Stimulated activated CD8-positive, alpha-beta memory T cell treated with anti-CD3 and anti-CD28 coated beads, Interleukin-15, amount 100 ng/mL, for 4 hours (primary cell): Measurements from ENCODE around the gene MSX1.

ENCODE experiments used
- DNase-seq, 2 donors: peaks; one replicate each; pipeline ENCODE4 v3.0.0-alpha.2; 2020; ENCODE audit warnings: low read depth in 2 of 2

MSX1 gene

DNA sequence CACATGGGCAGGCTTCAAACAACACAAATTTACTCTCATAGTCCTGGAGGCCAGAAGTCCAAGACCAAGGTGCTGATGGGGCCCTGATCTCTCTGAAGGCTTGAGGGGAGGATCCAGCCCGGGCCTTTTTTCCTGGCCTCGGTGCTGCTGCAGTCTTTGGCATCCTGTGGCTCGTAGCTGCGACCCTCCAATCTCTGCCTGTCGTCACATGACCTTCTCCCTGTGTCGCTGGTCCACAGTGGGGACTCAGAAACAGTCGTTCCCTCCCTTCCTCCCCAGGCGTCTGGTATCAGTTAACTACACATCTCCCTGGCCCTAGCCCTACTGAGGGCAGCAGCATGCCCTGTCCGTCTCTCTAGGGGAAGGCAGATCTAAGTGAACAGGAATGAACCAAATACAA, 19.1 kb upstream of the MSX1 start:
- no peak for DNase-seq

DNA sequence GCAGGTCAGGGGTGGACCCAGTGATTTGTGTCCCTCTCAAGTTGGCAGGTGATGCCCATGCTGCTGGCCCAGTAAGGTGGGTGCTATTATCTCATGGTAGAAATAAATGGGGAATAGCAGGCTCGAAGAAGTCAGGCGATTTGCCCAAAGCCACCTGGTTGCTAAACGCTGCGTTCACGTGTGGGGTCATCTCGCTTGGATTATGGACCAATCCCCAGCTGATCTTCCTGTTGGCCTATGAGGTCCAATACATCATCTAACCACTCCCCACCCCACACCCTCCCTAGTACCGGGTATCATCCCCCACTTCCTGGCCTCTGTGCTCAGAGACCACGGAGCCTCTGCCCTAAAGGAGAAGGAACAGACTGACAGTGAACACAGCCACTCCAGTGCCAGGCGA, 18.3 kb upstream of the MSX1 start:
- DNase-seq = no peak

DNA sequence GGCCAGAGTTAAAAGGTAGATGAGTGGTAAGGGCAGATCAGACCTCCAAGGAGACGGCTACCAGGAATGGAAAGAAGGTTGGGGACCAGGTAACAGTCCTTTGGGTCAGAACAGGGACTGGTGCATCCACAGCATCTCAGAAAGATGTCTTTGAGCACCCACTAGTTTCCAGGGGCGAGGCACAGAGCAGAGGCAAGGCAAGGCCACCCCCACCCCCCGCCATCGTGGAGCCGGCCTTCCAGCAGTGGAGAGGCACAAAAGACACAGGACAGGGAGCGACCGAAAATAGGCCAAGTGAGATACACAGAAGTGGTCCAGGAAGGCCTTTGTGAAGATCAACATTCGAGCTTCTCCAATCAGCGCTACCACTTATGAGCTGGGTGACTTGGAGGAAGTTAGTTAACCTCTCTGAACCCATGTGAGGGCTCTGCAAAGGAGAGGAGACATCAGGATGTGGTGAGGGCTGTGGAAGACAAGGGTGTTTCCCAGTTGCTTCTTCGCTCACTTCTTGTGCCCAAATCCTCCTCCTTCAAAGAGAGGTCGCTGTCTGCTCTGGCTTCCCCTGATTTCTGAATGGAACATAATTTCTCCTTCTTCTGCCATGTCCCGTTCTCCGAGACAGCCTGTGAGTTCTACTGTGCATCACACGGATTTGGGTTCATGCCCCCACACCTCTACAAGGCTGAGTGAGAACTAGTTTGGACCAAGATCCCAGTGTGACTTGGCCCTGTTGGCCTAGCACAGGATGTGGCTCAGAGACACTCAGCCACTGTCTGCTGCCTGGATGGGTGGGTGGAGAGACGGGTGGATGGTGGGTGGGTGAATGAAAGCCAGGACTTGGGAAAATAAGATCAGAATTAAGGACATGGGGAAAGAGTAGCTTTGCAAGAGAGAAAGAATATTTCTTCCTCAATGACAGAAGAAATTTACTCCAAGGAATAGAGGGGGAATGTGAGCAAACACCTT, 16.7 kb upstream of the MSX1 start:
- no peak for DNase-seq

DNA sequence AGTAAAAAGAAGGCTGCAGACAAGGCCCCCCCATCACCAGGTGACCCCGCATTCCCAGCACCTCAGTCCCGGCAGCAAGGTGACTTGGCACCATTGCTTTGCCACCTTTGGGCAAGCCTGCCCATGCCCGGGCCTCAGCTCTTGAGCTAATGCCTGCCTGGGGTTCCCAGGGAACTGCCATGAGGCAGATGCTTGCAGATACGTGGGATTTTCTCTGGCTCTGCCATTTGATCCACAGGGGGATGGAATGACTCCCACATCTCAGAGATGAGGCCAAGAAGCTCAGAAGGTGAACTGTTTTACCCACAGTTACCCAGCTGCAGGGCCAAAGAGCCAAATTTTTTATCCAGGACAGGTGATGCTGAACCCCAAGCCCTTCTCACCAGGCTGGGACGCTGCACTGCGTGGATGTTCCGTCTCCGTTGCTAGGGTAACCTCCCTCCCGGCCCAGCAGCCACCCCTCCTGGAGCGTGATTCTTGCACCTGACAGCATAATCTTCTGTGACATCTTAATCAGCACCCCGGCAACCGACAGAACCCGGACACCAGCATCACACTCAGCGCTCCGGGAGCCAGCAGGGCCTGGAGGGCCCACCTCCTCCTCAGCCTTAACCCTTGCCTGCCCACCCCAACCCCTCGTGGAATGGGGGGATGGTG, 15.7 kb upstream of the MSX1 start:
- DNase-seq = no peak

DNA sequence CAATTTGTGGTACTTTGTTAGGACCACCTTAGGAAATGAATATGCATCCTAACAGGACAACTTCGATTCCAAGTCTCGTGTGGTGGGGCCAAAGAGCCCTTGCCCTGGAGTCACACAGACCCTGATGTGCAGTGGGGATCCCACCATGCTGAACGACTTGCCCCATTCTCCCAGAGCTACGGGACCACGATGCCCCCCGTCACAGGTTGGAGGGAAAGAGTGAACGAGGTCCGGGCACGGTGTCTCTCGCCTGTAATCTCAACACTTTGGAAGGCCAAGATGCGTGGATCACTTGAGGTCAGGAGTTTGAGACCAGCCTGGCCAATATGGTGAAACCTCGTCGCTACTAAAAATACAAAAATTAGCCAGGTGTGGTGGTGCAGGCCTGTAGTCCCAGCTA, 14.4 kb upstream of the MSX1 start:
- DNase-seq = no peak

DNA sequence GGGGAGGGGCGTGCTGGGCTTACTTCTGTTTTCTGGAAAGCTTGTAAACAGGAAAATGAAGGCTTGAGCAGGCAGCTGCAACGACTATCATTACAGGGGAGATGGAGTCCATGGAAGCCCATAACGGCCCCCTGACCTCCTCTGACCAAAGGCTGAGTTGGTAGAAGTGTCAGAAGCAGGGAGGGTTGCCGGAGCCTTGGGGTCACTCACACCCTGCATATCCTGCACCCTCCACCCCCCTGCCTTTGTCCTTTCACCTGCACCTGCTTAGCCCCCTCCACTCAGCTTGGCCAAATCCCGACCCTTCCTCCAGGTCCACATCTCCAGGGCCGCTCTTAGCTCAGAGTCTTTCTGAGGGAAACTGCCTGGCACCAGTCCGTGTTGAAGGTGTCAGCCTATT, 12.5 kb upstream of the MSX1 start:
- DNase-seq = no peak

DNA sequence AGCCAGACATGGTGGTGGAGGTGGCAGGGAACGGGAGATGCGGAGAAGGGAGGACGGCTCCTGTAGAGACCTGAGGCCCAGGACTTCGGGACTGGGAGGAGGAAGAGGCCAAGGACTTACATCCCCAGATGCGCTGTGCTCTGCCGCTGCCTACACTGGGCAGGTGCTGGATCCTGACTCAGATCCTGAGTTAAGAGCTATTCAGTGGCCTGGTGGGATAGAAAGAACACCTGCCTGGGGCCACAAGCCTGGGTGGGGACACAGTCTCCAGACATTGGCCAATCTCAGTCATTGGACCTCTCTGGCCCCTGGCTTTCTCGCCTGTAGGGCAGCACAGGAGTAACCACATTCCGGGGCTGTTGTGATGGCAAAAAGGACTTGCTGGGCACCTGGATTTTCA, 10.9 kb upstream of the MSX1 start:
- DNase-seq = no peak

DNA sequence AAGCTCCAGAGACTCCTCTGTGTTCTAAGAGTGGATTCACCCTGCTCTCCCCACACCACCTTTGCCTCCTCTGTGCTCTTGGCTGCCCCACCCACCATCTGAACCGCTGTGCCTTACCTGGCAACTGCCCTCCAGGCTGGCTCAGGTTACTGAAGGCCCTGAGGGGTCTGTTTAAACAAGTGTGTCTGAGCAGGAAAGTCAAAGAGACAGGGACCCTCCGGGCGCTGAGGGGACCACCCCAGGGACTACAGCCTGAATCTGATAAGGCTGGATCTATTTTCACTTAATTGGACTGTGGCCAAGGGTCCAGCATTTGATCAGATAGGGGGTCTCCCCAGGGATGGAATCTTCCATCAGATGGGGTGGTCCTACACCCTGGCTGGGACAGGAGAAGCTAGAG, 10.4 kb upstream of the MSX1 start:
- DNase-seq = no peak

DNA sequence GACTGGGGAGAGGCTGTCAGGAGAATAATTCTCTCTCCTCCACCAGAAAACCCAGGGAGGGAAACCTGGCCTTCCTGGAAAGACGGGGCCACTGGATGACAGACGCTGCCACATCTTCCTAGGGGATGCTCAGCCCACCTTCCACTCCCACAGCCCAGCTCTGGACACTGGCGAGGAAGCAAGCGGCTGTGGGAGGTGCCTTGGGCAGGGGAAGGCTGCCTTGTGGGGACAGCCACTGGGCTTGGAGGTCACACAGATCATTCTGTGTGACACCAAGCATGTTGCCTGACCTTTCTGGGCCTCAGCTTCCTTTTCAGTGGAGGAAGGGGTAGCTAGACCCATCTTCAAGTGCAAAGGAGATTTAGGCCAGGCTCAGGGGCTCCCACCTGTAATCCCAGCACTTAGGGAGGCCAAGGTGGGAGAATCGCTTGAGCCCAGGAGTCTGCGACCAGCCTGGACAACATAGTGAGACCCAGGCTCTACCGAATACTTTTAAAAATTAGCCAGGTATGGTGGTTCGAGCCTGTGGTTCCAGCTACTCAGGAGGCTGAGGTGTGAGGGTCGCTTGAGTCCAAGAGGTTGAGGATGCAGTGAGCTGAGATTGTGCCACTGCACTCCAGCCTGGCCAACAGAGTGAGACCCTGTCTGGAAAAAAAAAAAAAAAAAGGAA, 9.8 kb upstream of the MSX1 start:
- no peak for DNase-seq

DNA sequence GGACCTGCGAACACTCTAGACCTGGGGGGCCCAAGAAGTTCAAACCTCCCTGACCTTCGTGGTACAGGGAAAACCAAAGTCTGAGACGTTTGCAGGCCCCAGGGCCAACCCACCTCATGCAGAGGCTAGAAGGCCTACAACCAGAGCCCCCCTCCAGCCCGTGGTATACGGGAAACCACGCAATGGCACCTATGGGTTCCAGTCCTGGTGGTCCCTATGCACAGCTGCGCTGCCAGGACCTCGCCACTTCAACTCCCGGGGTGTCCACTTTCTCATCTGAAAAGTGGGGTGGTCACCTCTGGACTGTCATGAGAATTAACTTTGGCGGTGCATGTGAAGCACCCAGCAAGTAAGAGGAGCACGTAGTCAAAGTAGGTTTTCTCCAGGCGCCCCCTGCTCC, 8.4 kb upstream of the MSX1 start:
- DNase-seq = no peak

DNA sequence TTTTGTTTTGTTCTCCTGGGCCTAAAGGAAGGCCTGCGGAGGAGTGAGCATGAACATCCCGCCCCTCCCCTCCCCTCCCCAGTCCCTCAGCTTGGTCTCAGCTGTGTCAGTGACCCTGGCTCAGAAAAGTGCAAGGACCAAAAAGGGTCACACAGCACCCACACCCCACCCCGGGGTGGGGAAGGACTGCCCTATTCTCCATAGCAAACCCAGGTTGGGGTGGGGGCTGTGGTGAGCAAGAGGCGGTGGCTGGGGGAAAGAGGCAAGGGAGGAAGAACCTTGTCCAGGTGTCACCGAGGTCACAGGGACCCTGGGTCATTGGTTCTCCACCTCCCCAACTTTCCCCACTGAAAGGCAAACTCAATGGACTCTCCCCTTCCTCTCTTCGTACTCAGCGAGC, 7.6 kb upstream of the MSX1 start:
- DNase-seq = no peak

DNA sequence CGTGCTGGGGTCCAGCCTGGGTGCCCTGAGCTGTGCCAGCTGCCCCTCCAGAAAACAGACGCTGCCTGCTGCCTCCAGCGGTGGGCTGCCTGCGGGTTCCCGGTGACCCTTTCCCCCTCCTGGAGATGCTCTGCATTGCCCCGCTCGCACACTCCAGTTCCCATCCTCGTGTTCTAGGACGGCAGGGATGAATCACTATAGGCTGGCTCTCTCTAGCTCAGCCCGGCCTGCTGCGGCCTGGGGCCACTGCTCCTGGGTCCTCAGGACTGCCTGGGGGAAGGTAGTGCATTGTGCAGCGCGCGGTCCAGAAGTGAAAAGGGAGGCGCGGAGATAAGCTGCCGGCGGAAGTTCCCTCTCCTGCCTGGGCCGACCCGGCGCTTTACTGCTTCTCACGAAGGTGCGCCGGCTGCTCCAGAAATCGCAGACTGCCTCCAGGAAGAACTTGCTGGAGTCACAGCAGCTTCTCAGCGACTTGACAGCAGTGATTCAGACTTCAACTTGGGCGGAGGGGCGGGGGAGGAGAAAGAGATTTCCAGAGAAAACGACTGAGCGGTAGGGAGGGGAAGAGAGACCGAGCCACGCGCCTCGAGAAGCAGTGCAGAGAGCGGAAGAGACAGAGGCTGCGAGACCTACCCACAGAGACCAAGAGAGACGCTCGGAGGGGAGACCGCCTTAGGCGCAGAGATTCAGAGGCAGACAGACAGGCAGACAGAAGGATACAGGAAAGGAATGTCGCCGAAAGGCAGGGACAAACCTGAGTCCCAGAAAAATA, 6.7 kb upstream of the MSX1 start:
- DNase-seq = peak in 1 of 2 donors; percentile 24

DNA sequence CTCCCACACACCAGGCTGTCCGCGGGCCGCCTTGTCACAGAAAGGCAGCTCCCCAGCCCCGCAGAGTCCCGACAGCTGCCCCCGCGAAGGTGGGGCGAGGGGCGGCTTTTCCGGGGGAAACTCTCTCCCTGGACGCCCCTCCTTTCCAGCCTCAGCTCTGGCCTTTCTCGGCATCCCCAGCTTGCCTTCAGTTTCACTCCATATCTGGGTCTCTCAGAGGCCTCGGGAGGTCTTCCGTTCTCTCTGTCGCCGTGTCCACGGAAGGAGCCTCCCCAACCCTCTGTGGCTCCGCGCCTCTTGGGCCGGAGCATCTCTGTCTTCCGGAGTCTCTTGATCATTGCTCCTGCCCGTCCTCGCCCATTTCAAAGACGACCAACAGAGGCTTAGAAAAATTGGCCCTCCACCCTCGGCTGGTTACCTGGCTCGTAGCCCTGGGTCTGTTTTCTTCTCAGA, 6.1 kb upstream of the MSX1 start:
- no peak for DNase-seq

DNA sequence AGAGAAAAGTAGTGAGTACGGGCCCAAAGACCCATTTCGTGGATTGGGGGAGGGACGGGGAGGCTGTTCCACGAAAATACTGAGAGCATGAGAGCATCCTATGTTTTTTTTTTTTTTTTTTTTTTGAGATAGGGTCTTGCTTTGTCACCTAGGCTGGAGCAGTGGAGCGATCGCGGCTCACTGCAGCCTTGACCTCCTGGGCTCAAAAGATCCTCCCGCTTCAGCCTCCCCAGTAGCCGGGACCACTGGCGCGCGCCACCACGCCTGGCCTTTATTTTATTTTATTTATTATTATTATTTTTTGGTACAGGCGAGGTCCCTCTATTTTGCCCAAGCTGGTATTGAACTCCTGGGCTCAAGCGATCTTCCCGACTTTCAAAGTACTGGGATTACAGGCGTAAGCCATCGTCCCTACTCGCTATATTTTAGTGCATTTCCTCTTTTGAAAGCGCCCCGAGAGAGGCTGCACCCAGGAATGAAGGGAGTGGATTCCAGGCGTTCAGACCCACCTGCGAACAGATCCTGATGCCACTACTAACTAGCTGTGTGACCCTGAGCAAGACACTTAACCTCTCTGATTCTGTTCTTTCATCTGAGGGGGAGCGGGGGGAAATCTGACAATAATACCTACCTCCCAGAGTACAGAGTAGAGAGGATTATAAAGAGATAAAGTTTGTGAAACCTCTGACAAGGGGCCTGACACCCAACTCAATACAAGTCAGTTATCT, 5.4 kb upstream of the MSX1 start:
- no peak for DNase-seq

DNA sequence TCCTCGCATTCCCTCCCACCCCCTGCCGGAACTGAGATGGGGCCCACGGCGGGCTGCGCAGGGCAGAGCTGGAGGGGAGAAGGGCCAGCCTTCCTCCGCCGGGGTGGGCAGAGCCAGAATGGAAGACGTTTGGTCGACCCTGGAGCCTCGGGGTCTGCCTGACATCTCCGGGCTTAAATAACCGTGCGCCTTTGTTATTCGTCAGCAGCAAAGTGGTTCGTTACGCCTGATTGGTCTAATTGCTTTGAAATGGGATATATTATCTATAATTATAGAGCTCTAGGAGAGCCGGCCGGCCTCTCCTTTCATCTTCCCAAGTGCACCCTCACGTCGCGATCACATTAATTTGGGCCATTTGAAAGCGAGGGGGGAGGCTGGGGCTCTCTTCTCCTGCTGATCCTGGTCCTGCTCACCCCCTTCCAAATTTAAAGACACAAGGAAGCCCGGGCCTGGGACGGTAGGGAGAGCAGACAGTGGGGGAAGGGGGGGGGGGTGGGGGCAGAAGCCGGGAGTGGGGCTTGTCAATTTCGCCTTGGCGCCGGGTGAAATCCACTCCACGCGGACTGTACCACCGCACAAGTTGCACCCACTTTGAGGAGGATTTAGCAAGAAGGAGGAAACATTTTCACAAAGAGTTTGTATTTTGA, 4.7 kb upstream of the MSX1 start:
- DNase-seq = no peak

DNA sequence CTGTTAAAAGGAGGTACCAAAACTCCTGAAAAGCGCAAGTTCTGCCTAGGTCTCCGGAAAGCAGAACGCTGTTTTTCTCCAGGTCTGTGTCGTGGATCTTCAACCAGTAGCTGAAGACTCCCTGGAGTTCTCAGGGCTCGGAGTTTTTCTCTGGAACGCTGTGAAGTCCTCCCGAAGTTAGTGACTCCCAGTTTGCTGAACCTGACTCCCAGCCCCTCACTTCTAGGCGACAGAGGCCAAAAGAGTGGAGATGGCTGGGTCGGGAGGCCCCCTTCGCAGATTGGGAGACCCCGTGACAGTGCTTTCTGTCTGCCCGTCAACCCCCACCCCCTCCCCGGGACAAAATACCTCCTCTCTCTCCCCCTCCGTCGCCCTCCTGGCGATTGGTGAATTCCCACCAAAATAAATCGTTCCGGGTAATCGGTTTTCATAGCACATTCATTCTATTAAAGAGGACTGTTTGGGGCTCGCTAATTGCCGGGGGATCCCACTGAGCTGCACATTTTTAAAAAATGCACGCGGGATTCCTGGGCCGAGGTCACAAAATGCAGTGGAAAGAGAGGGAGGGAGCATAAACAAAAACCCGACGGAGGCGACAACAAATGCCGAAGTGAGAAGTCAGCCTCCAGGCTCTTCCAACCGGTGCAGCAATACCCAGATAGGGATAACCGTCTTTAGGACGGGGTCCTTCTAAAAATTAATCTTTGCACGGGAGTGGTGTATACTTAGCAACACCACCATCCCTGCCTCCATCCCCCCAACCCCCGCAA, 4.0 kb upstream of the MSX1 start:
- no peak for DNase-seq

DNA sequence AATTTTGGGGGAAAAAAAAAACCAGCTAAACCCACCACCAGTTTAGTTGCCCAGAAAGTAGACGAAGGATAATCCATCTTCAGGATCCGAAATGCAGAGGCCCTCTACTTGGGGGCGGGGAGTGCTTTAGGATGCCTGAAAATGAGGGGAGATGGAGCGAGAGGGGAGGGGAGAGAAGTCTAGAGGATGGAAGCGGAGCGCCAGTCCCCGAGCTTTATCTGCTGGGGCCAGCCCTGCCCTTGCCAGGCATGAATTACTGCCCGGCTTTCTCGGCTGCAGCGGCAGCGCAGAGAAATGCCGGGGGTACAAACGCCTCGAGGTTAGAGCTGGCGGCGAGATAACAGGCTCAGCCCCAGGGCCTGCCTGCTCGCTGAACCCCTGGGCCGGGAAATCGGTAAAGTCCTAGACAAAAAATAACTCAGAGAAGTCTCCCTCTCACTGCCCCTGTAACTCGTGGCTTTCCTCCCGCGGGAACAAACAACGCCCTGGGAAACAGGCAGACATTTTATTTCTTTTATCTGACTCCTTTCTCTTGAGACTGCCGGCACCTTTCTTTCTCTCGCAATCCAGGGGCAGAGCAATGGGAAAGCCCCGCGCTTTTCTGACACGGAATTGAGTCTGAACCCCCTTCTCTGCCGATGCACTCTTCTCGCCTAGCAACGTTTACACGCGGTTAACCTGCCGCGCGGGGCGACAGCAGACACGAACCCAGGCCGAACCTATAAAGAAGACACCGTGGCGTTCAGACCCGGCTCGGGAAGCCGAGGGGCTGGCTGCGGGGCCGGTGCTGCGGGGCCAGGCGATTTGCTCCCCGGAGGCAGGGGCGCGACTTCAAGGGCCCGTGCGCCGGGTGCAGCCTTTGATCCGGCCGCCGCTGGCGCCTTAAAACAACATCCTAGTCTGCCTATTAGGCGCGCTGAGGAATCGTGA, 3.1 kb upstream of the MSX1 start:
- no peak for DNase-seq

DNA sequence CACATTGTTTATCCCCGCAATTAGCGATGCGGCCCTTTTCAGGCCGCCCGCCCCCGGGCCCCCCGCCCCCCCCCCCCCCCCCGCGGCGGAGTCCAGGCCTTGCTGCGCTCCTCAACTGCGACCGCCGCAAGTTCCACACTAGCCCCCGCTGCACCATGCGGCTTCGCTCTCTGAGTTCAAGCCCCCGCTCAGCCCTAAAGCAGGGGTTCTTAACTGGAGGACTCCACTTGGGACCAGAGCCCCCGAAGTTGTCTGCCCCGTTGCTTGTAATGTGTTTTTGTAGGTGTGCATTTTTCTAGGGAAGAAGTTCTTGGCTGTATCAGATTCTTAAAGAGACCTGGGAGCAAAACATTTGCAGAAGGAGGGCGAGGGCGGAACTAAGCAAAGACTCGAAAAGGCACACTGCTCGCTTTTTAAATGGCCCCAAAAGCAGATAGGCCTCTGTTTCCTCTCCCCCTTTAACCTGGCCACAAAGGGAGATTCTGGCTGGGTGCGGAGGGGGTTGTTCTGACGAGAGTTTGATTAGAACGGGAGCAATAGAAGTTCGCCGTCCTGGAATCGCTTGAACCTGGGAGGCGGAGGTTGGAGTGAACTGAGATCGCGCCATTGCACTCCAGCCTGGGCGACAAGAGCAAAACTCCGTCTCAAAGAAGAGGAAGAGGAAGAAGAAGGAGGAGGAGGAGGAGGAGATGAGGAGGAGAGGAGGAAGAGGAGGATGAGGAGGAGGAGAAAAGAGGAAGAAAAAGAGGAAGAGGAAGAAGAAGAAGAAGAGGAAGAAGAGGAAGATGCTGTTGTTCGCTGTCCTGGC, 2.3 kb upstream of the MSX1 start:
- no peak for DNase-seq
